HG03521 (cell line): Measurements from ENCODE around the gene NAGPA.

ENCODE experiments used
- ATAC-seq: cut with Tn5 transposase; IDR thresholded peaks from one replicate; pipeline ENCODE4 v1.9.1; 2021; ENCODE audit warnings: mild to moderate bottlenecking, moderate library complexity; ENCODE audit not compliant: unreplicated experiment

NAGPA gene

GRCh38 chr16:5028950-5029475 is 4.7 kb downstream of the NAGPA start:
- ATAC-seq, result no peak

GRCh38 chr16:5027575-5028235 is 6.0 kb downstream of the NAGPA start:
- no peak for ATAC-seq

GRCh38 chr16:5027086-5027485 is 6.6 kb downstream of the NAGPA start:
- ATAC-seq, result no peak

GRCh38 chr16:5026664-5027063 is 7.1 kb downstream of the NAGPA start:
- ATAC-seq, result no peak

GRCh38 chr16:5025171-5025632 is 8.5 kb downstream of the NAGPA start:
- ATAC-seq, result no peak

GRCh38 chr16:5024632-5025031 is 9.1 kb downstream of the NAGPA start:
- no peak for ATAC-seq

- ATAC-seq, result no peak
Measured at GRCh38 chr16:5022521-5022920, 11.2 kb downstream of the NAGPA start.

GRCh38 chr16:5020551-5020950 is 13.2 kb downstream of the NAGPA start:
- no peak for ATAC-seq

- no peak for ATAC-seq
Measured at GRCh38 chr16:5019775-5020174, 14.0 kb downstream of the NAGPA start.

- ATAC-seq, result no peak
Measured at GRCh38 chr16:5018793-5019192, 14.9 kb downstream of the NAGPA start.

GRCh38 chr16:5017678-5017969 is 16.1 kb downstream of the NAGPA start:
- ATAC-seq, result no peak

- ATAC-seq, result no peak
Measured at GRCh38 chr16:5016967-5017677, 16.6 kb downstream of the NAGPA start.

GRCh38 chr16:5015887-5016286 is 17.8 kb downstream of the NAGPA start:
- ATAC-seq, result no peak

- ATAC-seq, result no peak
Measured at GRCh38 chr16:5015351-5015750, 18.4 kb downstream of the NAGPA start.

- ATAC-seq, result no peak
Measured at GRCh38 chr16:5012887-5013286, 20.8 kb downstream of the NAGPA start.

GRCh38 chr16:5011637-5012036 is 22.1 kb downstream of the NAGPA start:
- no peak for ATAC-seq

- ATAC-seq, result no peak
Measured at GRCh38 chr16:5010576-5011329, 23.0 kb downstream of the NAGPA start.

GRCh38 chr16:5008311-5008731 is 25.4 kb downstream of the NAGPA start:
- ATAC-seq, result no peak

GRCh38 chr16:5007256-5007655 is 26.5 kb downstream of the NAGPA start:
- ATAC-seq, result no peak

GRCh38 chr16:5006348-5007193 is 27.2 kb downstream of the NAGPA start:
- no peak for ATAC-seq

GRCh38 chr16:5005916-5006315 is 27.8 kb downstream of the NAGPA start:
- no peak for ATAC-seq
